Cardiac muscle cell (in vitro differentiated cells and primary cell): ENCODE results near the gene PIK3C2B. TPM values are rescaled to one million over a fixed set of nuclear protein-coding genes. Genes with fewer than 3 reads are reported as not detected.
"Not testable (repeated sequence)": the region's sequence is repeated elsewhere in the genome, so short reads cannot be mapped to it uniquely, and the experiment has no call there.

Experiments used
- DNase-seq, 2 donors: peaks; one replicate each; pipeline versions ENCODE4 v3.0.0 to v3.0.0-alpha.2; 2010 to 2017; ENCODE audit warnings: low read depth in 1 of 2, low spot score in 1 of 2
- H3K27ac ChIP-seq: fragments of 200-600 bp; sonication (generic); 2 replicates; pipeline ENCODE4 v1.5.1; 2016
- H3K27me3 ChIP-seq: fragments of 200-600 bp; sonication (generic); 2 replicates; pipeline ENCODE4 v1.6.0; 2016; ENCODE audit warnings: control low read depth
- H3K36me3 ChIP-seq: fragments of 200-600 bp; sonication (generic); 2 replicates; pipeline ENCODE4 v1.5.1; 2016; ENCODE audit warnings: control low read depth
- H3K4me1 ChIP-seq: fragments of 200-600 bp; sonication (generic); 2 replicates; pipeline ENCODE4 v1.8.1; 2017; ENCODE audit warnings: low read depth, mild to moderate bottlenecking, mixed run types
- H3K4me3 ChIP-seq: fragments of 200-600 bp; sonication (generic); 2 replicates; pipeline ENCODE4 v1.5.1; 2016; ENCODE audit warnings: mild to moderate bottlenecking
- H3K9me3 ChIP-seq: fragments of 200-600 bp; sonication (generic); 2 replicates; pipeline ENCODE4 v1.5.1; 2017; ENCODE audit warnings: low read depth, mild to moderate bottlenecking, control low read depth
- CTCF ChIP-seq: IDR thresholded peaks from 2 replicates; pipeline ENCODE4 v1.5.1; 2012; ENCODE audit warnings: low read depth, mild to moderate bottlenecking, low read length
- polyA plus RNA-seq: library from polyadenylated mRNA; unstranded; fragments of >200 nt; fragmentation: Nextera tagmentation; extraction: Ambion mirVana; gene quantifications from 2 replicates; pipeline ENCODE4 v1.2.1, GENCODE V29; 2016
- total RNA-seq: library from RNA; depleted of rRNA; stranded (reverse); fragments of >200 nt; gene quantifications from 2 replicates; pipeline ENCODE4 v1.2.3, GENCODE V29; 2016

PIK3C2B gene
- total and polyA plus RNA-seq, 2 experiments from 2014 or later = 11.2 to 23.3 TPM

GRCh38 chr1:204493145-204493983 is 1.2 kb downstream of the PIK3C2B start:
- Histone ChIP-seq H3K4me1 (peaks cover 15% of the 10 kb centered on the region), H3K36me3 (no peaks in the 10 kb centered on the region), H3K27me3 (no peaks in the 10 kb centered on the region), H3K4me3 (peak overlapping the region; percentile 63), H3K9me3 (no peaks in the 10 kb centered on the region), H3K27ac (peak overlapping the region; percentile 97)
- no peak for TF ChIP-seq CTCF
- peak; percentile 69 to 87 for DNase-seq

- H3K9me3 ChIP-seq = no peaks in the 10 kb centered on the region
- DNase-seq = no peak
- H3K4me1 ChIP-seq = peaks cover 15% of the 10 kb centered on the region
- peak overlapping the region; percentile 97 for H3K27ac ChIP-seq
- H3K4me3 ChIP-seq = no peak overlapping the region
- no peaks in the 10 kb centered on the region for H3K27me3 ChIP-seq
- no peak for TF ChIP-seq CTCF
- H3K36me3 ChIP-seq = no peaks in the 10 kb centered on the region
Measured at GRCh38 chr1:204491655-204492054, 3.0 kb downstream of the PIK3C2B start.

GRCh38 chr1:204487256-204487615 is 7.4 kb downstream of the PIK3C2B start:
- Histone ChIP-seq H3K4me3 (no peak overlapping the region), H3K27ac (no peak overlapping the region), H3K36me3 (no peaks in the 10 kb centered on the region), H3K9me3 (no peaks in the 10 kb centered on the region), H3K27me3 (no peaks in the 10 kb centered on the region), H3K4me1 (peaks cover 8% of the 10 kb centered on the region)
- TF ChIP-seq CTCF = no peak
- DNase-seq = no peak

GRCh38 chr1:204486513-204487255 is 7.9 kb downstream of the PIK3C2B start:
- not testable (repeated sequence) for H3K36me3 ChIP-seq, H3K4me1 ChIP-seq, H3K27ac ChIP-seq, DNase-seq, H3K4me3 ChIP-seq, H3K27me3 ChIP-seq, H3K9me3 ChIP-seq

GRCh38 chr1:204483791-204484190 is 10.8 kb downstream of the PIK3C2B start:
- Histone ChIP-seq H3K4me1 (peaks cover 11% of the 10 kb centered on the region), H3K4me3 (no peak overlapping the region), H3K27me3 (no peaks in the 10 kb centered on the region), H3K9me3 (no peaks in the 10 kb centered on the region), H3K27ac (no peak overlapping the region), H3K36me3 (no peaks in the 10 kb centered on the region)
- TF ChIP-seq CTCF = no peak
- no peak for DNase-seq

- Histone ChIP-seq H3K9me3 (no peaks in the 10 kb centered on the region), H3K4me3 (no peak overlapping the region), H3K4me1 (peaks cover 21% of the 10 kb centered on the region), H3K36me3 (no peaks in the 10 kb centered on the region), H3K27ac (no peak overlapping the region), H3K27me3 (no peaks in the 10 kb centered on the region)
- TF ChIP-seq CTCF = no peak
- no peak for DNase-seq
Measured at GRCh38 chr1:204480515-204480914, 14.1 kb downstream of the PIK3C2B start.
